Gastroesophageal sphincter (tissue), 4 donors: ENCODE data around the gene DENND1B. TPM values are rescaled to one million over a fixed set of nuclear protein-coding genes. Genes with fewer than 3 reads are reported as not detected.

Experiments
- ATAC-seq: fragments of 150-250 bp; one replicate; pipeline ENCODE4 v1.9.1; 2016; ENCODE audit warnings: mild to moderate bottlenecking, moderate library complexity
- H3K27ac ChIP-seq, 4 donors: fragments of 200-600 bp; sonication (generic) in 3 of 4; 1 replicate in 3 of 4; 2 replicates in 1 of 4; pipeline ENCODE4 v1.5.1; 2016 to 2019
- H3K27me3 ChIP-seq: fragments of 200-600 bp; sonication (generic); one replicate; pipeline ENCODE4 v1.5.1; 2019
- H3K36me3 ChIP-seq, 2 donors: fragments of 200-600 bp; sonication (generic); one replicate each; pipeline ENCODE4 v1.5.1; 2019; ENCODE audit warnings: control low read depth in 1 of 2
- H3K4me1 ChIP-seq, 3 donors: fragments of 200-600 bp; sonication (generic); 1 replicate in 2 of 3; 2 replicates in 1 of 3; pipeline ENCODE4 v1.5.1; 2016 to 2019; ENCODE audit warnings: control low read depth in 2 of 3
- H3K4me3 ChIP-seq, 2 donors: fragments of 200-600 bp; sonication (generic); one replicate each; pipeline ENCODE4 v1.5.1; 2019; ENCODE audit warnings: mild to moderate bottlenecking in 1 of 2, moderate library complexity in 1 of 2
- H3K9me3 ChIP-seq, 3 donors: fragments of 200-600 bp; sonication (generic); one replicate each; pipeline ENCODE4 v1.5.1; 2017 to 2019; ENCODE audit warnings: control low read depth in 2 of 3
- CTCF ChIP-seq, 4 experiments: fragments of 200-600 bp in 2 of 4; fragments of 450-650 bp in 2 of 4; sonication (generic) in 1 of 4; IDR thresholded peaks; one replicate each; pipeline ENCODE4 v1.5.1; 2017 to 2019; ENCODE audit warnings: antibody characterized with exemption in 4 of 4, mild to moderate bottlenecking in 2 of 4, moderate library complexity in 2 of 4
- EP300 ChIP-seq: sonication (generic); formaldehyde crosslinking; IDR thresholded peaks from one replicate; pipeline ENCODE4 v1.6.1; 2017; ENCODE audit warnings: antibody characterized with exemption, mild to moderate bottlenecking
- POLR2A ChIP-seq, 2 donors: fragments of 450-650 bp; IDR thresholded peaks; one replicate each; pipeline ENCODE4 v1.6.1; 2017; ENCODE audit warnings: antibody characterized with exemption in 2 of 2, mild to moderate bottlenecking in 2 of 2, moderate library complexity in 1 of 2
- POLR2AphosphoS5 ChIP-seq: sonication (generic); formaldehyde crosslinking; IDR thresholded peaks from one replicate; pipeline ENCODE4 v1.6.1; 2017; ENCODE audit warnings: antibody characterized with exemption
- WGBS, 2 donors: methylation state at CpG; one replicate each; pipeline ENCODE4 v1.1.5; 2018; ENCODE audit warnings: low coverage in 1 of 2; 5-methylcytosine and 5-hydroxymethylcytosine counted together
- total RNA-seq, 4 donors: library from RNA; depleted of rRNA; stranded (reverse); fragments of >200 nt; gene quantifications; one replicate each; pipeline ENCODE4 v1.1.0, GENCODE V29; 2016

Gene DENND1B
- total RNA-seq, 4 donors from 2014 or later: 8.3 to 11.5 (median 8.8) TPM

GRCh38 chr1:197632005-197632404, 143.3 kb downstream of the DENND1B start:
- Histone ChIP-seq H3K4me3 (no peak overlapping the region), H3K9me3 (no peaks in the 10 kb centered on the region), H3K36me3 (peaks cover 0 to 19% of the 10 kb centered on the region in 2 donors), H3K27ac (no peak overlapping the region), H3K4me1 (no peaks in the 10 kb centered on the region), H3K27me3 (no peaks in the 10 kb centered on the region)
- TF ChIP-seq EP300 (no peak), POLR2AphosphoS5 (no peak), POLR2A (IDR thresholded peaks at IDR 0.05) (no peak), CTCF (IDR thresholded peaks at IDR 0.05) (no peak)
- no peak for ATAC-seq

GRCh38 chr1:197622371-197622770, 152.9 kb downstream of the DENND1B start:
- Histone ChIP-seq H3K9me3 (peaks cover 0 to 6% (median 0%) of the 10 kb centered on the region in 3 donors), H3K4me3 (no peak overlapping the region), H3K4me1 (no peaks in the 10 kb centered on the region), H3K27ac (no peak overlapping the region), H3K27me3 (no peaks in the 10 kb centered on the region), H3K36me3 (no peaks in the 10 kb centered on the region)
- TF ChIP-seq POLR2AphosphoS5: no peak
- TF ChIP-seq EP300: no peak
- no peak for TF ChIP-seq CTCF (IDR thresholded peaks at IDR 0.05)
- ATAC-seq: no peak
- WGBS, 2 donors: 100% methylated on average over 1 of the region's 1 CpG

- H3K9me3 ChIP-seq: peaks cover 0 to 6% (median 0%) of the 10 kb centered on the region in 3 donors
- H3K36me3 ChIP-seq: peaks cover 0 to 5% of the 10 kb centered on the region in 2 donors
- TF ChIP-seq POLR2AphosphoS5: no peak
- no peak for TF ChIP-seq CTCF (IDR thresholded peaks at IDR 0.05)
- TF ChIP-seq POLR2A (IDR thresholded peaks at IDR 0.05): no peak
- no peak for TF ChIP-seq EP300
- H3K4me3 ChIP-seq: no peak overlapping the region
- ATAC-seq: no peak
- H3K27me3 ChIP-seq: no peaks in the 10 kb centered on the region
- no peaks in the 10 kb centered on the region for H3K4me1 ChIP-seq
- no peak overlapping the region for H3K27ac ChIP-seq
Observed at GRCh38 chr1:197621761-197622160, 153.5 kb downstream of the DENND1B start.

GRCh38 chr1:197620714-197621163, 154.5 kb downstream of the DENND1B start:
- no peak for TF ChIP-seq POLR2AphosphoS5
- Histone ChIP-seq H3K9me3 (peaks cover 0 to 6% (median 0%) of the 10 kb centered on the region in 3 donors), H3K27ac (no peak overlapping the region), H3K27me3 (no peaks in the 10 kb centered on the region), H3K4me3 (no peak overlapping the region), H3K36me3 (peaks cover 0 to 10% of the 10 kb centered on the region in 2 donors), H3K4me1 (no peaks in the 10 kb centered on the region)
- WGBS, 2 donors: 76% methylated on average over 5 of the region's 5 CpGs
- ATAC-seq: no peak

GRCh38 chr1:197619008-197619640, 156.2 kb downstream of the DENND1B start:
- no peak for ATAC-seq
- H3K36me3 ChIP-seq: peaks cover 0 to 10% of the 10 kb centered on the region in 2 donors
- no peaks in the 10 kb centered on the region for H3K4me1 ChIP-seq
- WGBS, 2 donors: 33 to 73% methylated on average over 1 to 2 of the region's 2 CpGs
- TF ChIP-seq POLR2AphosphoS5: no peak
- no peak for TF ChIP-seq EP300
- TF ChIP-seq CTCF (IDR thresholded peaks at IDR 0.05): peak in 3 of 4 experiments; percentile 12 to 49 (median 24)
- H3K4me3 ChIP-seq: no peak overlapping the region
- no peak overlapping the region for H3K27ac ChIP-seq
- H3K27me3 ChIP-seq: no peaks in the 10 kb centered on the region
- peaks cover 0 to 2% (median 0%) of the 10 kb centered on the region in 3 donors for H3K9me3 ChIP-seq
